Sigmoid colon (tissue), 7 donors: Measurements from ENCODE around the gene ERBB3. TPM values are rescaled to one million over a fixed set of nuclear protein-coding genes. Genes with fewer than 3 reads are reported as not detected.
"Not testable (repeated sequence)": the region's sequence is repeated elsewhere in the genome, so short reads cannot be mapped to it uniquely, and the experiment has no call there.

ENCODE experiments used
- DNase-seq: peaks from one replicate; pipeline ENCODE4 v3.0.0-alpha.2; 2019
- H3K27ac ChIP-seq, 4 donors: fragments of 200-600 bp; sonication (generic); one replicate each; pipeline ENCODE4 v1.5.1; 2016 to 2019; ENCODE audit warnings: mild to moderate bottlenecking in 1 of 4
- H3K27me3 ChIP-seq, 3 donors: fragments of 200-600 bp; sonication (generic); one replicate each; pipeline ENCODE4 v1.5.1; 2019; ENCODE audit warnings: mild to moderate bottlenecking in 1 of 3
- H3K36me3 ChIP-seq, 4 donors: fragments of 200-600 bp; sonication (generic); one replicate each; pipeline ENCODE4 v1.5.1; 2016 to 2019
- H3K4me1 ChIP-seq, 4 donors: fragments of 200-600 bp; sonication (generic); one replicate each; pipeline ENCODE4 v1.5.1; 2017 to 2019
- H3K4me3 ChIP-seq, 4 donors: fragments of 200-600 bp; sonication (generic); one replicate each; pipeline ENCODE4 v1.5.1; 2017 to 2019; ENCODE audit warnings: mild to moderate bottlenecking in 2 of 4, moderate library complexity in 1 of 4
- H3K9me3 ChIP-seq, 4 donors: fragments of 200-600 bp in 3 of 4; sonication (generic) in 3 of 4; one replicate each; pipeline versions ENCODE4 v1.5.1 to v1.6.1; 2013 to 2019
- CTCF ChIP-seq, 4 experiments: fragments of 450-650 bp in 3 of 4; fragments of 200-600 bp in 1 of 4; IDR thresholded peaks; one replicate each; pipeline ENCODE4 v1.5.1; 2016 to 2019; ENCODE audit warnings: antibody characterized with exemption in 4 of 4, mild to moderate bottlenecking in 3 of 4, moderate library complexity in 2 of 4
- EP300 ChIP-seq, 4 donors: sonication (generic); formaldehyde crosslinking; IDR thresholded peaks; one replicate each; pipeline ENCODE4 v1.6.1; 2017; ENCODE audit warnings: antibody characterized with exemption in 4 of 4
- POLR2A ChIP-seq, 2 donors: fragments of 450-650 bp; IDR thresholded peaks; one replicate each; pipeline ENCODE4 v1.6.1; 2016; ENCODE audit warnings: antibody characterized with exemption in 2 of 2, mild to moderate bottlenecking in 2 of 2, moderate library complexity in 2 of 2
- POLR2AphosphoS5 ChIP-seq, 4 donors: sonication (generic); formaldehyde crosslinking; IDR thresholded peaks; one replicate each; pipeline ENCODE4 v1.6.1; 2017; ENCODE audit warnings: antibody characterized with exemption in 4 of 4
- WGBS, 2 donors: extraction: QIAGEN DNeasy Blood & Tissue Kit; methylation state at CpG; one replicate each; pipeline ENCODE4 v1.1.7; 2013; 5-methylcytosine and 5-hydroxymethylcytosine counted together
- intact Hi-C: fragments of 100-400 bp; cut with DNase I; formaldehyde crosslinking; loops from one replicate; pipeline ENCODE4 v1.15.1; 2023
- polyA plus RNA-seq, 3 donors: library from polyadenylated mRNA; stranded (reverse); fragments of 200-250 nt; gene quantifications; one replicate each; pipeline ENCODE4 v1.2.3, GENCODE V29; 2013
- total RNA-seq, 4 donors: library from RNA; depleted of rRNA; stranded (reverse); fragments of >200 nt; gene quantifications; one replicate each; pipeline ENCODE4 v1.1.0, GENCODE V29; 2016
- donor health status: healthy with polysubstance abuse.
- donor health status: Bipolar disorder and iron deficiency.
- donor health status: healthy.

The ERBB3 gene
- total and polyA plus RNA-seq, 7 donors, result 10.2 to 69.8 (median 21.4) TPM

DNA sequence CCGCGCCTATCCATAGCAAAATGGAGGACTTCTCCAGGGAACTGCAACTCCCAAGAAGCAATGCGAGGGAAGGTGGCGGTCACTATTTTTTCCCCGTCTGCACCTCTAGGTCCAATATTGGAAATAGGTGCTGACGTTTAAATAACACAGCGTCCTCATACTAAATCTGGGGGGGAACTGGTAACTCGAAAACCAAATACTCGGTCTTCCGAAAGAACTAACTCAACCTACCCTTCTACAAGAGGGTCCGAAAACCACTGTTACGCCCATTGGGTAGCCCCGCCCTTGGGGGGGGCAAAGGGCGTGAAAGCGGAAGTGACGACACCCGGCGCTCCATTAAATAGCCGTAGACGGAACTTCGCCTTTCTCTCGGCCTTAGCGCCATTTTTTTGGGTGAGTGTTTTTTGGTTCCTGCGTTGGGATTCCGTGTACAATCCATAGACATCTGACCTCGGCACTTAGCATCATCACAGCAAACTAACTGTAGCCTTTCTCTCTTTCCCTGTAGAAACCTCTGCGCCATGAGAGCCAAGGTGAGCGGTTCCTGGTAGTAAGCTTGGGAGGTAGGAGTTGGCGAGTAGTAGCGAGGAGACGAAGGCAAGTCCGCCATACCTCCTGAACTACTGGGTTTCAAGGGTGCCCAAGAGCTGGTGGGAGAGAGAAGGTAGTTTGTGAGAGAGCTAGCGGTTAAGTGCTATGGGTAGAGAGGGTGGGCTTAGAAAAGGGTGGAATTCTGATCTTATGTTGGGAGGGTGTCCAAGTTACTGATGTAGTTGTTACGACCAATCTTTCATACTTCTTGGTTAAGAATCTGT lies 36.5 kb downstream of the ERBB3 start, which contains the start of gene RPL41:
Gene RPL41 (plus strand): TSS at position 367 of the 815 bp plus-strand sequence.
- Histone ChIP-seq H3K4me3 (peak within 1 kb of the TSS; percentile 59 to 88 (median 64)), H3K27me3 (no peaks in the 10 kb centered on the region), H3K36me3 (peaks cover 15 to 41% (median 29%) of the 10 kb centered on the region in 4 donors), H3K9me3 (no peaks in the 10 kb centered on the region), H3K27ac (peak within 1 kb of the TSS; percentile 87 to 98 (median 94)), H3K4me1 (peaks cover 0 to 36% (median 24%) of the 10 kb centered on the region in 4 donors)
- WGBS, 2 donors, result 0% methylated on average over 34 of the region's 34 CpGs
- intact Hi-C loops, result loop anchor here (5.0 kb wide), 1 partner anchor 1406 kb away; the partner anchor contains the start of genes DDIT3 and MBD6
- TF ChIP-seq POLR2A (IDR thresholded peaks at IDR 0.05), result peak; percentile 99
- no peak for TF ChIP-seq CTCF (IDR thresholded peaks at IDR 0.05)
- TF ChIP-seq POLR2AphosphoS5 (IDR thresholded peaks at IDR 0.05), result peak; percentile 100
- no peak for TF ChIP-seq EP300 (IDR thresholded peaks at IDR 0.05)
- DNase-seq, result peak; percentile 98

GRCh38 chr12:56117082-56117706 lies 37.2 kb downstream of the ERBB3 start:
- Histone ChIP-seq H3K4me3 (peak overlapping the region; percentile 59 to 88 (median 64)), H3K36me3 (peaks cover 17 to 41% (median 25%) of the 10 kb centered on the region in 4 donors), H3K27ac (peak overlapping the region; percentile 87 to 98 (median 94)), H3K4me1 (peaks cover 0 to 39% (median 26%) of the 10 kb centered on the region in 4 donors)
- WGBS, 2 donors, result 0 to 5% methylated on average over 12 of the region's 16 CpGs
- intact Hi-C loops, result loop anchor here (5.0 kb wide), 1 partner anchor 1405 kb away; the partner anchor contains the start of genes DDIT3 and MBD6
- H3K9me3 ChIP-seq, H3K27me3 ChIP-seq, DNase-seq: not testable (repeated sequence)

DNA sequence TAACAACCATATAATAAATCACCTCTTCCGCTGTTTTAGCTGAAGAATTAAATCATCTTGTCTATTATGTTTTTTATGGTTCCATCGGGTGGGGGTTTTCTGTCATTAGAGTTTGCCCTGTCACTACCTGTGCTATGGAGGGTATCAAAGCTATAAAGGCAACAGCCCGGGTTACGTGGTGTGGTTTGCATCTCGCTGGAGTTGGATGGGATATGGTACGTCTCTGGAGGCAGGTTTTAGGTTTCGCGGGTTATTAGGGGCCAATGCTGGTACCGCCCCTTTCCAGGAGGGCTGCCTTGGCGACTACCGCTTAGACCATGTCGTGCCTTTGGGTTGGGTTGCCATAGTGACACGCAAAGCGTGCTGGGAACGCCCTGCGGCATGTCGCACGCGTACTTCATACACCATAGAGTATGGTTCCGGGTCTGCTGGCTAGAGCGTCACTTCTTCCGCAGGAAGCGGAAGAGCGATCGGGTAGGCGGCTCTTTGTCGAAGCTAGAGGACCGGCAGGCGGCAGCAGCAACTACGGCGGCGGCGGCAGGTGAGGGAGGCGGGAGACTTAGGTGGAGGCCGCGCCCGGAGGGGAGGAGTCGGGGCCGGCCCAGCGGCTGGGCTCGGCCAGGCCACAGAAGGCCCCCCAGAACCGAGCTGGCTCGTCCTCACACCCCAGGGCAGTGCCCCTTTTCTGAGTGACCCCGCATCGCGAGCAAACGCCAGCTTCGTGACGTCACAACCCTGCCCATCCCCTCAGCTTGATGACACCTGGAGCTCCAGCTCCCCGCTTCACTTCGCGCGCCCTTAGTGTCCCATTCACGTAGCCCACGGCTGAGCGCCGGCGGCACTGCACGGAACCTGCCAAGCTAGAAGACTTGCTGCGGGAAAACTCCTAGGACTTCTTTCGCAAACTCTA lies 38.1 kb downstream of the ERBB3 start, which contains the start of gene ZC3H10:
Gene ZC3H10 (plus strand): TSS at position 489 of the 910 bp plus-strand sequence. CDS start 2,297 bp downstream, outside the sequence.
- peaks cover 10 to 34% (median 17%) of the 10 kb centered on the region in 4 donors for H3K36me3 ChIP-seq
- DNase-seq, result peak; percentile 99
- peak within 1 kb of the TSS; percentile 87 to 98 (median 94) for H3K27ac ChIP-seq
- intact Hi-C loops, result loop anchor here (2.0 to 5.0 kb wide), 3 partner anchors 41 to 1404 kb away; partner anchors contain the start of genes DDIT3, MBD6, MYL6 and NABP2
- peak within 1 kb of the TSS; percentile 59 to 88 (median 68) for H3K4me3 ChIP-seq
- no peaks in the 10 kb centered on the region for H3K9me3 ChIP-seq
- WGBS, 2 donors, result 0% methylated on average over 61 of the region's 61 CpGs
- H3K27me3 ChIP-seq, result no peaks in the 10 kb centered on the region
- TF ChIP-seq POLR2AphosphoS5 (IDR thresholded peaks at IDR 0.05), result peak; percentile 95 to 97 (median 96)
- TF ChIP-seq CTCF (IDR thresholded peaks at IDR 0.05), result peak in 3 of 4 experiments; percentile 30 to 33 (median 32)
- TF ChIP-seq EP300 (IDR thresholded peaks at IDR 0.05), result peak in 2 of 4 donors; percentile 2 to 85
- TF ChIP-seq POLR2A (IDR thresholded peaks at IDR 0.05), result peak; percentile 88 to 91
- H3K4me1 ChIP-seq, result peaks cover 0 to 46% (median 30%) of the 10 kb centered on the region in 4 donors

- Histone ChIP-seq H3K9me3 (no peaks in the 10 kb centered on the region), H3K4me3 (peak overlapping the region; percentile 59 to 88 (median 68)), H3K27ac (peak overlapping the region; percentile 87 to 98 (median 94)), H3K27me3 (no peaks in the 10 kb centered on the region), H3K36me3 (peaks cover 10 to 26% (median 13%) of the 10 kb centered on the region in 4 donors), H3K4me1 (peaks cover 0 to 46% (median 30%) of the 10 kb centered on the region in 4 donors)
- no peak for DNase-seq
- 3 to 7% methylated on average over 13 of the region's 13 CpGs for WGBS, 2 donors
- intact Hi-C loops, result loop anchor here (1.0 to 5.0 kb wide), 4 partner anchors 40 to 1403 kb away; partner anchors contain the start of genes DDIT3, MBD6, MYL6 and NABP2
- TF ChIP-seq EP300 (IDR thresholded peaks at IDR 0.05), result no peak
These were observed 38.9 kb downstream of the ERBB3 start for GRCh38 chr12:56118688-56119357.
